ENCODE measurements around the gene CACNG4.

The CACNG4 gene

GRCh38 chr17:67051837-67052236, 87.3 kb downstream of the CACNG4 start:
- in situ Hi-C loops (cut with MboI; ENCODE audit: low pct_unique_long_range_greater_than_20kb, low sequenced_read_pairs), result no loop called here
- DNase-seq, result no peak

DNA sequence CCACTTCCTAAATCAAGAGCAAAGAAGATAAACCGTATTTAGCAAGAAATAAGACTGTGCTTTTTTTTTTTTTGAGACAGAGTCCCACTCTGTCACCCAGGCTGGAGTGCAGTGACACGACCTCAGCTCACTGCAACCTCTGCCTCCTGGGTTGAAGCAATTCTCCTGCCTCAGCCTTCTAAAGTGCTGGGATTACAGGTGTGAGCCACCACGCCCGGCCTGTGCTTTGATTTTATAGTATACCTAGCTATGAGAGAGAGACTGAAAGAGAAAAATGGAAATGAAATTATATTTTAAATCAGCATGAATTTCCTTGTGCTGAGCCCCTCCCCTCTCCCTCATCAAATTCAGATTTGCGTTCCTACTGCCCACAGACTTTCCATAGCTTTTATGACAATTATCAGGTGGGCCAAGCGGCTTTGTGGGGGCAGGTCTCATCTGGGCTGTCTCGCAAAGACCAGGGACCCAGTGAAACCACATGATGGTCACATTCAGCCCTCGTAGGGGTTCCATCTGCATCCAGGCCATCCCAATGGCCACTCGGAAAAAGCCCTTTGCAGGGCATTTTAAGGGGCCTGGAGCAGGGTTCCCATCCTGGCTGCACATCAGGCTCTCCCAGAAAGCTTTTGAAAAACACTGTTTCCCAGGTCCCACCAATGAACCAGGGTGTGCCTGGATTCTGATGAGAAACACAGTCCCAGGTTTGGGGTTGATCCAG, 88.4 kb downstream of the CACNG4 start:
- in situ Hi-C loops (cut with MboI; ENCODE audit: low pct_unique_long_range_greater_than_20kb, low sequenced_read_pairs), result no loop called here

DNA sequence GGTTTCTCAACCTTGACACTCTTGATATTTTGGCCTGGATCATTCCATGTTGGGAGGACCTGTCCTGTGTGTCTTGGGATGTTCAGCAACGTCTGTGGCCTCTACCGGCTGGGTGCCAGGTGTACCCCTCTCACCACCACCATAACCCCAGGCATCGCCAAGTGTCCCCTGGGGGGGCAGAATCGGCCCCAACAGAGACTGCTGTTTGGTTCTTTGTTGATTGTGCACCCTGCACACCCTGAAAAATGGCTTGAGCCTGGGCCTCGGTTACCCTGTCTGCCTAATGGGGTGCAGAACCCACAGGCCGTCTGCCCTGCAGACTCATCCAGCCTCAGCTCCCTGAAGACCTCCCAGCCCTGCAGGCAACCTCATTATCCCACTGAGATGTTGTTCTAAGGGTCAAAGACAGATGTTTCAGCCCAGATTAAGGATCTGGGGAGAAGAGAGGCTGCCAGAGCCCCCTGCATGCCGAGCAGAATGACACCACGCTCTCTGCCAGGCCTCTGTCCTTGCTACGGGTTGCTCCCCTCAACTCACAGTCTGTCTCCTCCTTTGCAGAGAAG, 89.0 kb downstream of the CACNG4 start:
- in situ Hi-C loops (cut with MboI; ENCODE audit: low pct_unique_long_range_greater_than_20kb, low sequenced_read_pairs), result no loop called here
- no peak for DNase-seq

More for the DNA sequence above, 88.4 kb downstream of the CACNG4 start:
- no peak for DNase-seq

DNA sequence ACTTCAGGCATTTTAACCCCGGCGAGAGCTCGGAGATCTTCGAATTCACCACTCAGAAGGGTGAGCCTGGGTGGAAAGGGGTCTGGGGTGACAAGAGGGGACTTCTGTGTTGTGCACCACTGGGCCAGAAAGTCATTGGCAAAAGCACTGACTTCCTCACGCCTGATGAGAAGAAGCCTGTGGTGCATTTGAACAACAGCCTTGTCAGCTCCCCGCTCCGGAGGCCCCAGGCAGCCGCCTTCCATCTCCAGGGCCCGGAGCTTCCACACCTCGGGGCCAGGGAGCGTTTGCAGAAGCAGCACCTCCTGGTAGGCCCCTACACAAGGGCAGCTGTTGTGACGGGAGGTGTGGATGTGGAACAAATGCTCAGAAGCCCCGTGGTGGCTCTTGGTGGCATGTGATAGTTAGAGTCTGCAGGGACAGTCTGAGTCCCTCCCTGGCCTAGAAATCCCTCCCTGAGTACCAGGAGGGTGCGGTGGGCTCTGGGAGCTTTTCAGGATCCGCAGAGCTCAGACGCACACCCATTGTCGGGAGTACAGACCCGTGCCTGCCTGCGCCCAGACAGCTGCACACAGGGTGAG, 89.6 kb downstream of the CACNG4 start:
- no peak for DNase-seq
- in situ Hi-C loops (cut with MboI; ENCODE audit: low pct_unique_long_range_greater_than_20kb, low sequenced_read_pairs), result no loop called here

DNA sequence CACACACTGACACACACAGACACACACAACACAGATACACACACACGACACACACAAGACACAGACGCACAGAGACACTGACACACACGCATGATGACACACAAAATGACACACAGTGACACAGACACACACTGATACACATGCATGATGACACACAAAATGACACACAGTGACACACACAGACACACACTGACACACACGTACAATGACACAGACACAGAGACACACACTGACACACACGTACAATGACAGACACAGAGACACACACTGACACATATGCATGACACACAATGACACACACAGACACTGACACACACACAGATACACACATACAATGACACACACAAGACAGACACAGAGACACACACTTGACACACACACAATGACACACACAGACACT, 90.1 kb downstream of the CACNG4 start:
- DNase-seq, result no peak

DNA sequence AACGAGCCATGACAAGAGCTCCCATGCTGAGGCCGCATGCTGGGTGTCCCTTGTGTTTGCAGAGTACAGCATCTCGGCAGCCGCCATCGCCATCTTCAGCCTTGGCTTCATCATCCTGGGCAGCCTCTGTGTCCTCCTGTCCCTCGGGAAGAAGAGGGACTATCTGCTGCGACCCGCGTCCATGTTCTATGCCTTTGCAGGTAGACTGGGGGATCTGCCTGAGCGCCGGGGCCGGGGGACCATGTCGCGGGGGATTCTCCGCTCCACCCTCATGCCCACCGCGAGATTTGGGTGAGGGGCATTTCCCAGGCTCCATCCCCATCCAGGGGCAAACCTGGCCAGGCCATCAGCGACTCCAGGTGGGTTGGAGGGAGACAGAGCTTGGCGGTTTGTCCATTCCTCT, 90.5 kb downstream of the CACNG4 start:
- DNase-seq, result no peak
- in situ Hi-C loops (cut with MboI; ENCODE audit: low pct_unique_long_range_greater_than_20kb, low sequenced_read_pairs), result no loop called here

More for the DNA sequence above, 90.1 kb downstream of the CACNG4 start:
- in situ Hi-C loops (cut with MboI; ENCODE audit: low pct_unique_long_range_greater_than_20kb, low sequenced_read_pairs), result no loop called here

- DNase-seq, result no peak
- in situ Hi-C loops (cut with MboI; ENCODE audit: low pct_unique_long_range_greater_than_20kb, low sequenced_read_pairs), result no loop called here
These were observed 91.6 kb downstream of the CACNG4 start for GRCh38 chr17:67055811-67056745.

DNA sequence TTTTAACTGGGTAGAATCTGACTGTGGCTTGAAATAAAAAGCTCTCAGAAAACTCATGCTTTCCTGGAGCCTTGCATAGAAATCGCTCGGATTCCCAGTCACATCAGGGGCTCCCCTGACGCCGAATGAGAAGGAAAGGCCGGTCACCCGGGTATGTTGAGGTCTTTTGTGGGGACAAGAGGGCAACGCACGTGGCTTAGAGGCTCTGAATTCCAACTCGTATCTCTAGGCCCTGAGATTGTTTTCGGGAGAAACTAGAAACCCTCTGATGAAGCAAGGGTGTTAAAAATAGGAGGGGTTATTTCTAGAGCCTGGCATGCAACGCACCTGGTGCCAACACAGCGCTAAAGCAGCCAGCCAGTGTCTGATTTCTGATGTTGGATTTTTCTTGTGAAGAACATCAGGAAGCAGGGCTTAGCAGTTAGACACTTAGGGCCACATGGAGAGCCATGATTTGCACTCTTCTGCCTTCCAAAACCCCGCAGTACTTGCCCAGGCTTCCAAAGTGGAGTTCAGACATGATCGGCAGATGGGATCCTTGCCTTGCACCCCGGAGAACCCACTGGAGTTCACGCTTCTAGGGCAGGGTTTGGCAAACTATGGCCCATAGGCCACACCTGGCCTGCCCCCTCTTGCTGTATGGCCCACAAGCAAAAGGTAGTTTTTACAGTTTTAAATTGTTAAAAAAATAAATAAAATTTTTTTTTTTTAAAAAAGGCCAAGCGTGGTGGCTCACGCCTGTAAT, 92.4 kb downstream of the CACNG4 start:
- DNase-seq, result no peak
- in situ Hi-C loops (cut with MboI; ENCODE audit: low pct_unique_long_range_greater_than_20kb, low sequenced_read_pairs), result no loop called here

DNA sequence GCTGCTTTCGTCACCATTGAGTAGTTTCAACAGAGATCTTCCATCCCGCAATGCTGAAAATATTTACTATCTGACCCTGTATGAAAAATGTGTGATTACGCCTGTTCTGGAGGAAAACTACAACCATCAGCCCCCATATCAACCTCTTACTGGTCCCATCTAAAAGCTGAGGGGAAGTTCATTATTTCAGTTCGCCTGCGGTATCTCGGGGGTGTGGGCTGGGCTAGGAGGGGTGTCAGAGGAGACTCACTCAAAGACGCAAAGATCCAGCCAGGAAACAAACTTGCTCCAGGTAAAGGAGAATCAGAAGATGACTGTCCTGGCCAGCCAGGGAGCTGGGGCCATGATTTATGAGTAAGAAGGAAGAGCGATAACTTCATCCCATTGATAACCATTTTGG, 93.5 kb downstream of the CACNG4 start:
- in situ Hi-C loops (cut with MboI; ENCODE audit: low pct_unique_long_range_greater_than_20kb, low sequenced_read_pairs), result no loop called here
- DNase-seq, result no peak

DNA sequence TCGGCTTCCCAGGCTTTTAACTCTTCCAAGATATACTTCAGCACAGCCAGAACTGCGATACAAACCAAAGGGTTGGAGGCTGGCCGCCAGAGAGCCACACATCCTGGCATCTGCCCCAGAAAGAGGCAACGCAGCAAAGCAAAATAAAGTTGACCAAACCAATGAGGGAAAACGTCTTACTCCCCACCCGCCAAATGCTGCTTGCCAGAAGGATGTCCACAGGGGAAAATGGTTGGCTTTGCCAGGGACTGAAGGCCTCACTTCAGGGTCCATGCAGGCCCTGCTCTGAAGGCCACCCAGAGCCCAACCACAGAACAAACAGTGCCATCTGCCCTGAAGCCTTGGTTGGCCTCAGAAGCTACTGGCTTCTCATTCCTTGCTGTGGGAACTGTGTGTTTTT, 94.9 kb downstream of the CACNG4 start:
- in situ Hi-C loops (cut with MboI; ENCODE audit: low pct_unique_long_range_greater_than_20kb, low sequenced_read_pairs), result no loop called here
- no peak for DNase-seq

GRCh38 chr17:67063141-67063540, 98.6 kb downstream of the CACNG4 start:
- no peak for DNase-seq
- in situ Hi-C loops (cut with MboI; ENCODE audit: low pct_unique_long_range_greater_than_20kb, low sequenced_read_pairs), result no loop called here

DNA sequence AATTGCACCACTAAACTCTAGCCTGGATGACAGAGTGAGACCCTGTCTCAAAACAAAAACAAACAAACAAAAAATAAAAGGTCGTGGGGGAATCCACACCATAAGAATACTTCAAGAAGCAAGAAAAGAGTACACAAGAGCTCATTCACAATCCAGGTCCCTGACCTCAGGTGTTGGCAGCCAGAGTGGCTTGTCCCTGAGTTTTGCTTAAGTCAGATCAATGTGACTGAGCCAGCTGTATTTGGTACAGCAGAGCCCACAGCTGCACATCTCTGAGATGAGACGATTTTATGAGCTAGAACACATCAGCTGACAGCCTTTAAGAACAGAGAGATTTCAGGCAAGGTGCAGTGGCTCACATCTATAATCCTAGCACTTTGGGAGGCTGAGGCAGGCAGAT, 102.2 kb downstream of the CACNG4 start:
- DNase-seq, result no peak
- in situ Hi-C loops (cut with MboI; ENCODE audit: low pct_unique_long_range_greater_than_20kb, low sequenced_read_pairs), result no loop called here

GRCh38 chr17:67067571-67068482, 103.3 kb downstream of the CACNG4 start:
- in situ Hi-C loops (cut with MboI; ENCODE audit: low pct_unique_long_range_greater_than_20kb, low sequenced_read_pairs), result no loop called here
- no peak for DNase-seq

- DNase-seq, result no peak
These were observed 104.5 kb downstream of the CACNG4 start for GRCh38 chr17:67068999-67069398.

GRCh38 chr17:67069603-67070136, 105.2 kb downstream of the CACNG4 start:
- in situ Hi-C loops (cut with MboI; ENCODE audit: low pct_unique_long_range_greater_than_20kb, low sequenced_read_pairs), result no loop called here
- DNase-seq, result no peak

More at GRCh38 chr17:67068999-67069398, 104.5 kb downstream of the CACNG4 start:
- in situ Hi-C loops (cut with MboI; ENCODE audit: low pct_unique_long_range_greater_than_20kb, low sequenced_read_pairs), result no loop called here

- in situ Hi-C loops (cut with MboI; ENCODE audit: low pct_unique_long_range_greater_than_20kb, low sequenced_read_pairs), result no loop called here
- no peak for DNase-seq
These were observed 107.1 kb downstream of the CACNG4 start for GRCh38 chr17:67071595-67071994.

- in situ Hi-C loops (cut with MboI; ENCODE audit: low pct_unique_long_range_greater_than_20kb, low sequenced_read_pairs), result no loop called here
These were observed 108.4 kb downstream of the CACNG4 start for GRCh38 chr17:67072885-67073284.

DNA sequence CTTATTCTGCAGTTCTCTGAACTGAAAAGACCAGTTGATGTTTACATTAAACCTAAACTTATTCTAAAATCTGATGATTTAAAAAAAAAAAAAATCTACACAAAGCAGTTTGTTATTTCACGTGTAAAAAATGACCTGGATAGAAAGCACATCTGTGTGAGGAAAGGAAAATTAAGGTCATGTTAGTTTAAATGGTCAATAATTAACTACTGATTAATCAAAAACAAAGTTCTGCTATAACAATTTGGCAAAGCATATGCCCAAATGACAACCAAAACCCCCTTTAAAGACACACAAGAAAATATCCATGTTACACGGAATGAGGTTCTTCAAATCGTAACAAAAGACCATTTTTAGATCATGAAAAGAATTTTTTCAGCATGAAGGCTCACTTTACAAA, 110.3 kb downstream of the CACNG4 start:
- in situ Hi-C loops (cut with MboI; ENCODE audit: low pct_unique_long_range_greater_than_20kb, low sequenced_read_pairs), result no loop called here
- no peak for DNase-seq

More at GRCh38 chr17:67072885-67073284, 108.4 kb downstream of the CACNG4 start:
- DNase-seq, result no peak

All from KBM-7 (cell line).